Measurements from ENCODE around the gene C16orf74.

C16orf74 gene

GRCh38 chr16:85735225-85735635 is 15.7 kb downstream of the C16orf74 start:
- no peaks in the 10 kb centered on the region for H3K27me3 ChIP-seq (ENCODE audit: insufficient read depth, poor library complexity, severe bottlenecking)
- no peaks in the 10 kb centered on the region for H3K9me3 ChIP-seq (ENCODE audit: severe bottlenecking)
- TF ChIP-seq CTCF (IDR thresholded peaks at IDR 0.05; ENCODE audit: poor library complexity, severe bottlenecking) = no peak
- H3K36me3 ChIP-seq (ENCODE audit: low read depth) = peaks cover 97% of the 10 kb centered on the region
- peak overlapping the region; percentile 66 for H3K27ac ChIP-seq (ENCODE audit: poor library complexity, severe bottlenecking)
- DNase-seq (ENCODE audit: low spot score) (peak; percentile 37), ATAC-seq (ENCODE audit: low read depth) (no peak)
- peaks cover 14% of the 10 kb centered on the region for H3K4me1 ChIP-seq (ENCODE audit: insufficient read depth, poor library complexity, severe bottlenecking)
- H3K4me3 ChIP-seq (ENCODE audit: severe bottlenecking) = no peak overlapping the region

GRCh38 chr16:85734311-85735017 is 16.4 kb downstream of the C16orf74 start:
- Histone ChIP-seq H3K27me3 (ENCODE audit: insufficient read depth, poor library complexity, severe bottlenecking) (no peaks in the 10 kb centered on the region), H3K27ac (ENCODE audit: poor library complexity, severe bottlenecking) (peak overlapping the region; percentile 66), H3K4me3 (ENCODE audit: severe bottlenecking) (no peak overlapping the region), H3K36me3 (ENCODE audit: low read depth) (peaks cover 97% of the 10 kb centered on the region), H3K4me1 (ENCODE audit: insufficient read depth, poor library complexity, severe bottlenecking) (peaks cover 14% of the 10 kb centered on the region), H3K9me3 (ENCODE audit: severe bottlenecking) (no peaks in the 10 kb centered on the region)
- ATAC-seq (ENCODE audit: low read depth) = no peak
- peak; percentile 59 for DNase-seq (ENCODE audit: low spot score)
- no peak for TF ChIP-seq CTCF (IDR thresholded peaks at IDR 0.05; ENCODE audit: poor library complexity, severe bottlenecking)

GRCh38 chr16:85733839-85734170 is 17.1 kb downstream of the C16orf74 start:
- H3K27ac ChIP-seq (ENCODE audit: poor library complexity, severe bottlenecking) = peak overlapping the region; percentile 66
- DNase-seq (ENCODE audit: low spot score) (peak; percentile 50), ATAC-seq (ENCODE audit: low read depth) (peak; percentile 47)
- H3K4me3 ChIP-seq (ENCODE audit: severe bottlenecking) = no peak overlapping the region
- H3K27me3 ChIP-seq (ENCODE audit: insufficient read depth, poor library complexity, severe bottlenecking) = no peaks in the 10 kb centered on the region
- peaks cover 97% of the 10 kb centered on the region for H3K36me3 ChIP-seq (ENCODE audit: low read depth)
- peaks cover 14% of the 10 kb centered on the region for H3K4me1 ChIP-seq (ENCODE audit: insufficient read depth, poor library complexity, severe bottlenecking)
- TF ChIP-seq CTCF (IDR thresholded peaks at IDR 0.05; ENCODE audit: poor library complexity, severe bottlenecking) = no peak
- H3K9me3 ChIP-seq (ENCODE audit: severe bottlenecking) = no peaks in the 10 kb centered on the region

- H3K9me3 ChIP-seq (ENCODE audit: severe bottlenecking) = no peaks in the 10 kb centered on the region
- H3K4me1 ChIP-seq (ENCODE audit: insufficient read depth, poor library complexity, severe bottlenecking) = peaks cover 14% of the 10 kb centered on the region
- H3K4me3 ChIP-seq (ENCODE audit: severe bottlenecking) = no peak overlapping the region
- H3K27me3 ChIP-seq (ENCODE audit: insufficient read depth, poor library complexity, severe bottlenecking) = no peaks in the 10 kb centered on the region
- H3K27ac ChIP-seq (ENCODE audit: poor library complexity, severe bottlenecking) = peak overlapping the region; percentile 66
- peaks cover 95% of the 10 kb centered on the region for H3K36me3 ChIP-seq (ENCODE audit: low read depth)
- peak; percentile 54 for ATAC-seq (ENCODE audit: low read depth)
- no peak for TF ChIP-seq CTCF (IDR thresholded peaks at IDR 0.05; ENCODE audit: poor library complexity, severe bottlenecking)
- DNase-seq (ENCODE audit: low spot score) = peak; percentile 44
Measured at GRCh38 chr16:85733155-85733838, 17.6 kb downstream of the C16orf74 start.

- no peak overlapping the region for H3K27ac ChIP-seq (ENCODE audit: poor library complexity, severe bottlenecking)
- peaks cover 14% of the 10 kb centered on the region for H3K4me1 ChIP-seq (ENCODE audit: insufficient read depth, poor library complexity, severe bottlenecking)
- no peaks in the 10 kb centered on the region for H3K27me3 ChIP-seq (ENCODE audit: insufficient read depth, poor library complexity, severe bottlenecking)
- DNase-seq (ENCODE audit: low spot score) (no peak), ATAC-seq (ENCODE audit: low read depth) (no peak)
- H3K9me3 ChIP-seq (ENCODE audit: severe bottlenecking) = no peaks in the 10 kb centered on the region
- H3K36me3 ChIP-seq (ENCODE audit: low read depth) = peaks cover 97% of the 10 kb centered on the region
- H3K4me3 ChIP-seq (ENCODE audit: severe bottlenecking) = no peak overlapping the region
- no peak for TF ChIP-seq CTCF (IDR thresholded peaks at IDR 0.05; ENCODE audit: poor library complexity, severe bottlenecking)
Measured at GRCh38 chr16:85731179-85731578, 19.7 kb downstream of the C16orf74 start.

Measured in RWPE2 (cell line).